Gastroesophageal sphincter (tissue), 4 donors: ENCODE data around the gene SEC24D. TPM values are rescaled to one million over a fixed set of nuclear protein-coding genes. Genes with fewer than 3 reads are reported as not detected.

ENCODE experiments used
- ATAC-seq: fragments of 150-250 bp; one replicate; pipeline ENCODE4 v1.9.1; 2016; ENCODE audit warnings: mild to moderate bottlenecking, moderate library complexity
- H3K27ac ChIP-seq, 4 donors: fragments of 200-600 bp; sonication (generic) in 3 of 4; 1 replicate in 3 of 4; 2 replicates in 1 of 4; pipeline ENCODE4 v1.5.1; 2016 to 2019
- H3K27me3 ChIP-seq: fragments of 200-600 bp; sonication (generic); one replicate; pipeline ENCODE4 v1.5.1; 2019
- H3K36me3 ChIP-seq, 2 donors: fragments of 200-600 bp; sonication (generic); one replicate each; pipeline ENCODE4 v1.5.1; 2019; ENCODE audit warnings: control low read depth in 1 of 2
- H3K4me1 ChIP-seq, 3 donors: fragments of 200-600 bp; sonication (generic); 1 replicate in 2 of 3; 2 replicates in 1 of 3; pipeline ENCODE4 v1.5.1; 2016 to 2019; ENCODE audit warnings: control low read depth in 2 of 3
- H3K4me3 ChIP-seq, 2 donors: fragments of 200-600 bp; sonication (generic); one replicate each; pipeline ENCODE4 v1.5.1; 2019; ENCODE audit warnings: mild to moderate bottlenecking in 1 of 2, moderate library complexity in 1 of 2
- H3K9me3 ChIP-seq, 3 donors: fragments of 200-600 bp; sonication (generic); one replicate each; pipeline ENCODE4 v1.5.1; 2017 to 2019; ENCODE audit warnings: control low read depth in 2 of 3
- EP300 ChIP-seq: sonication (generic); formaldehyde crosslinking; IDR thresholded peaks from one replicate; pipeline ENCODE4 v1.6.1; 2017; ENCODE audit warnings: antibody characterized with exemption, mild to moderate bottlenecking
- POLR2A ChIP-seq, 2 donors: fragments of 450-650 bp; IDR thresholded peaks; one replicate each; pipeline ENCODE4 v1.6.1; 2017; ENCODE audit warnings: antibody characterized with exemption in 2 of 2, mild to moderate bottlenecking in 2 of 2, moderate library complexity in 1 of 2
- POLR2AphosphoS5 ChIP-seq: sonication (generic); formaldehyde crosslinking; IDR thresholded peaks from one replicate; pipeline ENCODE4 v1.6.1; 2017; ENCODE audit warnings: antibody characterized with exemption
- WGBS, 2 donors: methylation state at CpG; one replicate each; pipeline ENCODE4 v1.1.5; 2018; ENCODE audit warnings: low coverage in 1 of 2; 5-methylcytosine and 5-hydroxymethylcytosine counted together
- total RNA-seq, 4 donors: library from RNA; depleted of rRNA; stranded (reverse); fragments of >200 nt; gene quantifications; one replicate each; pipeline ENCODE4 v1.1.0, GENCODE V29; 2016
- TF ChIP-seq, protein P1 (sequence below), 4 experiments: fragments of 200-600 bp in 2 of 4; fragments of 450-650 bp in 2 of 4; sonication (generic) in 1 of 4; IDR thresholded peaks; one replicate each; pipeline ENCODE4 v1.5.1; 2017 to 2019; ENCODE audit warnings: antibody characterized with exemption in 4 of 4, mild to moderate bottlenecking in 2 of 4, moderate library complexity in 2 of 4

The SEC24D gene
- total RNA-seq, 4 donors from 2014 or later: 29.3 to 40.9 (median 33.2) TPM

DNA sequence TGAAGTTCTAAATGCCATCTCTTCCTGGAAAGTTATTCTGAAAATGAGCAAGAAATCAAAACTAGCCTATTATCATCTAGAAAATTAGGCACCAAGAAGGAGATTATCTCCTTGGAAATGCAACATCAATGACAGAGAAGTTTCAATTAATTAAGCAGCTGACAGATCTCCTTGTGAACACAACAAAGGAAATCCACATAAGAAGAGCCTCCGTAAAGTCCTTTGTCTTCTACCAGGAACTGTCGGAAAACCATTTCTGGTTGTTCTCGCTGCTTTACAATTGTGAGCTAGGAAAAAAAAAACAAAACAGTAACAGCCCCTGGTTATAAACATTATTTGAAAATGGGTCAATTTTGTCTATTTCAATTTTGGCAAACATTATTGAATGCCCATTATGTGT lies 112.6 kb downstream of the SEC24D start:
- TF ChIP-seq POLR2A (IDR thresholded peaks at IDR 0.05) (no peak), POLR2AphosphoS5 (no peak), EP300 (no peak)
- TF ChIP-seq, protein P1, sequence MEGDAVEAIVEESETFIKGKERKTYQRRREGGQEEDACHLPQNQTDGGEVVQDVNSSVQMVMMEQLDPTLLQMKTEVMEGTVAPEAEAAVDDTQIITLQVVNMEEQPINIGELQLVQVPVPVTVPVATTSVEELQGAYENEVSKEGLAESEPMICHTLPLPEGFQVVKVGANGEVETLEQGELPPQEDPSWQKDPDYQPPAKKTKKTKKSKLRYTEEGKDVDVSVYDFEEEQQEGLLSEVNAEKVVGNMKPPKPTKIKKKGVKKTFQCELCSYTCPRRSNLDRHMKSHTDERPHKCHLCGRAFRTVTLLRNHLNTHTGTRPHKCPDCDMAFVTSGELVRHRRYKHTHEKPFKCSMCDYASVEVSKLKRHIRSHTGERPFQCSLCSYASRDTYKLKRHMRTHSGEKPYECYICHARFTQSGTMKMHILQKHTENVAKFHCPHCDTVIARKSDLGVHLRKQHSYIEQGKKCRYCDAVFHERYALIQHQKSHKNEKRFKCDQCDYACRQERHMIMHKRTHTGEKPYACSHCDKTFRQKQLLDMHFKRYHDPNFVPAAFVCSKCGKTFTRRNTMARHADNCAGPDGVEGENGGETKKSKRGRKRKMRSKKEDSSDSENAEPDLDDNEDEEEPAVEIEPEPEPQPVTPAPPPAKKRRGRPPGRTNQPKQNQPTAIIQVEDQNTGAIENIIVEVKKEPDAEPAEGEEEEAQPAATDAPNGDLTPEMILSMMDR (IDR thresholded peaks at IDR 0.05): no peak
- H3K27me3 ChIP-seq: no peaks in the 10 kb centered on the region
- H3K27ac ChIP-seq: no peak overlapping the region
- H3K9me3 ChIP-seq: no peaks in the 10 kb centered on the region
- H3K4me3 ChIP-seq: no peak overlapping the region
- ATAC-seq: no peak
- peaks cover 3 to 81% of the 10 kb centered on the region in 2 donors for H3K36me3 ChIP-seq
- no peaks in the 10 kb centered on the region for H3K4me1 ChIP-seq
- 93 to 95% methylated on average over 3 of the region's 3 CpGs for WGBS, 2 donors

GRCh38 chr4:118721752-118722151 lies 114.2 kb downstream of the SEC24D start:
- TF ChIP-seq, protein P1 (IDR thresholded peaks at IDR 0.05): no peak
- TF ChIP-seq POLR2A (IDR thresholded peaks at IDR 0.05) (no peak), EP300 (no peak), POLR2AphosphoS5 (no peak)
- no peak for ATAC-seq
- peaks cover 3 to 69% of the 10 kb centered on the region in 2 donors for H3K36me3 ChIP-seq
- no peak overlapping the region for H3K4me3 ChIP-seq
- H3K9me3 ChIP-seq: no peaks in the 10 kb centered on the region
- 100% methylated on average over 1 of the region's 1 CpG; no CpG with 5 or more reads in 1 of the 2 donors for WGBS, 2 donors
- H3K27me3 ChIP-seq: no peaks in the 10 kb centered on the region
- no peak overlapping the region for H3K27ac ChIP-seq
- no peaks in the 10 kb centered on the region for H3K4me1 ChIP-seq

GRCh38 chr4:118718511-118719170 lies 117.3 kb downstream of the SEC24D start:
- Histone ChIP-seq H3K4me3 (no peak overlapping the region), H3K4me1 (no peaks in the 10 kb centered on the region), H3K27ac (no peak overlapping the region), H3K27me3 (no peaks in the 10 kb centered on the region), H3K9me3 (no peaks in the 10 kb centered on the region), H3K36me3 (peaks cover under 1 to 44% of the 10 kb centered on the region in 2 donors)
- no peak for ATAC-seq
- 87 to 92% methylated on average over 4 of the region's 4 CpGs for WGBS, 2 donors
- no peak for TF ChIP-seq POLR2AphosphoS5
- TF ChIP-seq EP300: no peak
- no peak for TF ChIP-seq POLR2A (IDR thresholded peaks at IDR 0.05)
- TF ChIP-seq, protein P1 (IDR thresholded peaks at IDR 0.05): no peak

GRCh38 chr4:118716304-118716703 lies 119.6 kb downstream of the SEC24D start:
- no peaks in the 10 kb centered on the region for H3K4me1 ChIP-seq
- no peaks in the 10 kb centered on the region for H3K9me3 ChIP-seq
- 63 to 64% methylated on average over 3 of the region's 3 CpGs for WGBS, 2 donors
- no peaks in the 10 kb centered on the region for H3K27me3 ChIP-seq
- H3K36me3 ChIP-seq: peaks cover 0 to 39% of the 10 kb centered on the region in 2 donors
- no peak for ATAC-seq
- no peak overlapping the region for H3K27ac ChIP-seq
- TF ChIP-seq EP300 (no peak), POLR2AphosphoS5 (no peak), POLR2A (IDR thresholded peaks at IDR 0.05) (no peak)
- TF ChIP-seq, protein P1 (IDR thresholded peaks at IDR 0.05): no peak
- H3K4me3 ChIP-seq: no peak overlapping the region

DNA sequence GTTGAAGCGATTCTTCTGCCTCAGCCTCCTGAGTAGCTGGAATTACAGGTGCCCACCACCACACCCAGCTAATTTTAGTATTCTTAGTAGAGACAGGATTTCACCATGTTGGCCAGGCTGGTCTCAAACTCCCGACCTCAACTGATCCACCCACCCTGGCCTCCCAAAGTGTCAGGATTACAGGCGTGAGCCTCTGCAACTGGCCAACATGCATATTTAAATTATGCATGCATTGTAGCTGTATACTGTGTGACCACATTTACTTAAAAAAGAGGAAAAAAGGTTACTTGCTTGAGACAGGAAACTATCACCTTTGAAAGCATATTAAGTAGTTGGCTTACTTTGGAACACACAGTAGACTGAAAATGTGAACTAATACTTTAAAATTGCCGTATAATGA lies 121.2 kb downstream of the SEC24D start:
- H3K36me3 ChIP-seq: peaks cover 0 to 48% of the 10 kb centered on the region in 2 donors
- H3K27me3 ChIP-seq: no peaks in the 10 kb centered on the region
- no peaks in the 10 kb centered on the region for H3K4me1 ChIP-seq
- no peak overlapping the region for H3K4me3 ChIP-seq
- H3K9me3 ChIP-seq: no peaks in the 10 kb centered on the region
- TF ChIP-seq EP300 (no peak), POLR2A (IDR thresholded peaks at IDR 0.05) (no peak), POLR2AphosphoS5 (no peak)
- TF ChIP-seq, protein P1 (IDR thresholded peaks at IDR 0.05): no peak
- no peak for ATAC-seq
- H3K27ac ChIP-seq: no peak overlapping the region
- WGBS, 2 donors: 86 to 100% methylated on average over 1 to 4 of the region's 4 CpGs
